Liver (tissue), 9 donors: ENCODE data around the gene OTOG. TPM values are rescaled to one million over a fixed set of nuclear protein-coding genes. Genes with fewer than 3 reads are reported as not detected.

ENCODE experiments used
- DNase-seq: peaks from one replicate; pipeline ENCODE4 v3.0.0-alpha.2; 2017; ENCODE audit warnings: low spot score
- H3K27ac ChIP-seq, 2 donors: one replicate each; pipeline ENCODE4 v1.7.0; 2013; ENCODE audit warnings: inconsistent platforms in 2 of 2, low read length in 2 of 2, control low read depth in 1 of 2, low read depth in 1 of 2, mild to moderate bottlenecking in 1 of 2
- H3K27me3 ChIP-seq, 4 donors: one replicate each; pipeline versions ENCODE4 v1.6.1 to v1.7.0; 2013; ENCODE audit warnings: low read length in 3 of 4, inconsistent platforms in 1 of 4, mild to moderate bottlenecking in 1 of 4, moderate library complexity in 1 of 4; ENCODE audit not compliant: control insufficient read depth in 4 of 4, insufficient read depth in 4 of 4
- H3K36me3 ChIP-seq, 4 donors: one replicate each; pipeline versions ENCODE4 v1.6.1 to v1.7.0; 2013; ENCODE audit warnings: low read length in 3 of 4, mild to moderate bottlenecking in 3 of 4, low read depth in 1 of 4, moderate library complexity in 1 of 4; ENCODE audit not compliant: control insufficient read depth in 4 of 4, insufficient read depth in 3 of 4
- H3K4me1 ChIP-seq, 4 donors: one replicate each; pipeline versions ENCODE4 v1.6.1 to v1.7.0; 2013; ENCODE audit warnings: low read length in 3 of 4, mild to moderate bottlenecking in 3 of 4, moderate library complexity in 1 of 4; ENCODE audit not compliant: control insufficient read depth in 4 of 4, insufficient read depth in 4 of 4
- H3K4me3 ChIP-seq, 3 donors: one replicate each; pipeline versions ENCODE4 v1.6.1 to v1.7.0; 2013; ENCODE audit warnings: low read length in 3 of 3, control low read depth in 1 of 3, low read depth in 1 of 3, mild to moderate bottlenecking in 1 of 3
- H3K9ac ChIP-seq, 2 donors: one replicate each; pipeline ENCODE4 v1.7.0; 2013; ENCODE audit warnings: low read length in 2 of 2, mild to moderate bottlenecking in 2 of 2, moderate library complexity in 2 of 2, control low read depth in 1 of 2, low read depth in 1 of 2
- H3K9me3 ChIP-seq, 4 donors: one replicate each; pipeline versions ENCODE4 v1.6.1 to v1.7.0; 2013; ENCODE audit warnings: low read length in 3 of 4; ENCODE audit not compliant: control insufficient read depth in 4 of 4
- EGR1 ChIP-seq, 2 donors: IDR thresholded peaks; 2 replicates each; pipeline ENCODE4 v1.6.1; 2016 to 2018; ENCODE audit warnings: antibody characterized with exemption in 2 of 2, low read depth in 2 of 2
- FOXA1 ChIP-seq: IDR thresholded peaks from 2 replicates; pipeline ENCODE4 v1.6.1; 2016; ENCODE audit warnings: antibody characterized with exemption
- FOXA2 ChIP-seq: IDR thresholded peaks from 2 replicates; pipeline ENCODE4 v1.6.1; 2016; ENCODE audit warnings: antibody characterized with exemption
- GABPA ChIP-seq, 2 donors: IDR thresholded peaks in 1 of 2; conservative IDR thresholded peaks in 1 of 2; 2 replicates each; pipeline ENCODE4 v1.6.1; 2016; ENCODE audit warnings: antibody characterized with exemption in 2 of 2, mild to moderate bottlenecking in 1 of 2, moderate library complexity in 1 of 2
- HNF4A ChIP-seq, 2 donors: conservative IDR thresholded peaks; 2 replicates each; pipeline ENCODE4 v1.6.1; 2016; ENCODE audit warnings: antibody characterized with exemption in 2 of 2, mild to moderate bottlenecking in 2 of 2
- HNF4G ChIP-seq: IDR thresholded peaks from 2 replicates; pipeline ENCODE4 v1.6.1; 2016; ENCODE audit warnings: antibody characterized with exemption
- JUND ChIP-seq, 2 donors: IDR thresholded peaks; 2 replicates each; pipeline ENCODE4 v1.6.1; 2016; ENCODE audit warnings: antibody characterized with exemption in 2 of 2
- NR2F2 ChIP-seq: IDR thresholded peaks from 2 replicates; pipeline ENCODE4 v1.6.1; 2016; ENCODE audit warnings: antibody characterized with exemption
- RAD21 ChIP-seq, 2 donors: IDR thresholded peaks; 2 replicates each; pipeline ENCODE4 v1.6.1; 2016; ENCODE audit warnings: antibody characterized with exemption in 2 of 2, mild to moderate bottlenecking in 2 of 2
- REST ChIP-seq: IDR thresholded peaks from 2 replicates; pipeline ENCODE4 v1.6.1; 2016; ENCODE audit warnings: antibody characterized with exemption, mild to moderate bottlenecking
- RXRA ChIP-seq, 2 donors: IDR thresholded peaks; 2 replicates each; pipeline ENCODE4 v1.6.1; 2017 to 2018; ENCODE audit warnings: antibody characterized with exemption in 2 of 2, mild to moderate bottlenecking in 1 of 2
- SP1 ChIP-seq: IDR thresholded peaks from 2 replicates; pipeline ENCODE4 v1.6.1; 2018; ENCODE audit warnings: antibody characterized with exemption, mild to moderate bottlenecking
- TAF1 ChIP-seq: conservative IDR thresholded peaks from 2 replicates; pipeline ENCODE4 v1.6.1; 2016; ENCODE audit warnings: antibody characterized with exemption, mild to moderate bottlenecking
- YY1 ChIP-seq: IDR thresholded peaks from 2 replicates; pipeline ENCODE4 v1.6.1; 2016; ENCODE audit warnings: antibody characterized with exemption, mild to moderate bottlenecking
- WGBS: extraction: QIAGEN DNeasy Blood & Tissue Kit; methylation state at CpG from one replicate; pipeline ENCODE4 v1.1.7; 2013; 5-methylcytosine and 5-hydroxymethylcytosine counted together
- polyA plus RNA-seq, 2 donors: library from polyadenylated mRNA; stranded (reverse) in 1 of 2; unstranded in 1 of 2; fragments of 200-250 nt in 1 of 2; fragments of >200 nt in 1 of 2; fragmentation: Nextera tagmentation in 1 of 2; extraction: Ambion mirVana in 1 of 2; gene quantifications; one replicate each; pipeline versions ENCODE4 v1.2.1 to v1.2.3, GENCODE V29; 2013 to 2015
- total RNA-seq, 2 donors: library from RNA; depleted of rRNA; stranded (reverse); fragments of >200 nt; gene quantifications; one replicate each; pipeline ENCODE4 v1.2.3, GENCODE V29; 2014
- TF ChIP-seq, protein P1 (sequence below): IDR thresholded peaks from 2 replicates; pipeline ENCODE4 v1.6.1; 2016; ENCODE audit warnings: antibody characterized with exemption
- TF ChIP-seq, protein P2 (sequence below): IDR thresholded peaks from 2 replicates; pipeline ENCODE4 v1.6.1; 2016; ENCODE audit warnings: antibody characterized with exemption
- TF ChIP-seq, protein P3 (sequence below): fragments of 150-350 bp; IDR thresholded peaks from 2 replicates; pipeline ENCODE4 v1.5.1; 2017; ENCODE audit warnings: improper control_type of control experiment, low read depth, low read length; ENCODE audit not compliant: missing input control
- TF ChIP-seq, protein P4 (sequence below): IDR thresholded peaks from 2 replicates; pipeline ENCODE4 v1.6.1; 2016; ENCODE audit warnings: antibody characterized with exemption
- donor health status: healthy.
- donor health status: healthy.
- donor health status: healthy.
- donor health status: healthy.
- donor health status: healthy.

Gene OTOG
- total and polyA plus RNA-seq, 4 donors, result not detected

DNA sequence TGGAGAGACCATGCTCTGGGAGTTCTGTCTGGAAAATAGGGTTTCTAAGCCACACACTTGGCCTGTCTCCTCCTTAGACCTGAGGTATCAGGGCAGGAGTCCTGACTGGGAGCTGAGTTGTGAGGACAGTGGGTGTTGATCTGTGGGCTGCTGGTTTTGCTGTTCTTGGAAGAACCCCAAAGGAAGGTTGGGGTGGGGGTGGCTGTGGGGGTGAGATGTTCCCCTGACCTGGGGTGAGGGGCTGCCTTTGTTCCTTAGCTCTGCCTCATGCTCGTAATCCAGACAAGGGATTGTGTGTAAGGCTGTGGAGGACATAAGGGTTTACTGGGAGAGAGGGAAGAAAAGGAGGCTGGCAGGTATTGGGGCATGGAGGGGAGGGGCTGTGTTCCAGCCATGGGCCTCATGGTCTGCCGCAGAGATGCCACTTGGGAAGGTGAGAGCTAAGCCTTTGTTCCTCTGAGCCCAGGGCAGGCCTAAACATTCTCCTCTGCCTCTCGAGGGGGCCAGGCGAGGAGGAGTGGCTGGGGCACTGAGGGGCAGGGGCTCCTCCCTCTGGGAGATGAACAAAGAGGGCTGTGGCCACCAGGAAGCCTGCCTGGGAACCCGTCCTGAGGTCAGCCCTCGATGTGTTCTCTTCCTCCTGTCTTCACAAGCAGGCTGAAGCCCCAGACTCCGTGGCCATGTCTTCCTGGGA lies 4.4 kb downstream of the OTOG start:
- Histone ChIP-seq H3K9me3 (no peaks in the 10 kb centered on the region), H3K9ac (no peak overlapping the region), H3K36me3 (no peaks in the 10 kb centered on the region), H3K27me3 (no peaks in the 10 kb centered on the region), H3K4me3 (no peak overlapping the region), H3K27ac (no peak overlapping the region), H3K4me1 (no peaks in the 10 kb centered on the region)
- TF ChIP-seq, protein P1, sequence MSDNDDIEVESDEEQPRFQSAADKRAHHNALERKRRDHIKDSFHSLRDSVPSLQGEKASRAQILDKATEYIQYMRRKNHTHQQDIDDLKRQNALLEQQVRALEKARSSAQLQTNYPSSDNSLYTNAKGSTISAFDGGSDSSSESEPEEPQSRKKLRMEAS, result no peak
- TF ChIP-seq JUND (IDR thresholded peaks at IDR 0.05), result no peak
- TF ChIP-seq, protein P2, sequence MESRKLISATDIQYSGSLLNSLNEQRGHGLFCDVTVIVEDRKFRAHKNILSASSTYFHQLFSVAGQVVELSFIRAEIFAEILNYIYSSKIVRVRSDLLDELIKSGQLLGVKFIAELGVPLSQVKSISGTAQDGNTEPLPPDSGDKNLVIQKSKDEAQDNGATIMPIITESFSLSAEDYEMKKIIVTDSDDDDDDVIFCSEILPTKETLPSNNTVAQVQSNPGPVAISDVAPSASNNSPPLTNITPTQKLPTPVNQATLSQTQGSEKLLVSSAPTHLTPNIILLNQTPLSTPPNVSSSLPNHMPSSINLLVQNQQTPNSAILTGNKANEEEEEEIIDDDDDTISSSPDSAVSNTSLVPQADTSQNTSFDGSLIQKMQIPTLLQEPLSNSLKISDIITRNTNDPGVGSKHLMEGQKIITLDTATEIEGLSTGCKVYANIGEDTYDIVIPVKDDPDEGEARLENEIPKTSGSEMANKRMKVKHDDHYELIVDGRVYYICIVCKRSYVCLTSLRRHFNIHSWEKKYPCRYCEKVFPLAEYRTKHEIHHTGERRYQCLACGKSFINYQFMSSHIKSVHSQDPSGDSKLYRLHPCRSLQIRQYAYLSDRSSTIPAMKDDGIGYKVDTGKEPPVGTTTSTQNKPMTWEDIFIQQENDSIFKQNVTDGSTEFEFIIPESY, result no peak
- no peak for TF ChIP-seq FOXA1
- TF ChIP-seq REST, result no peak
- TF ChIP-seq SP1, result no peak
- TF ChIP-seq YY1, result no peak
- TF ChIP-seq RXRA (IDR thresholded peaks at IDR 0.05), result no peak
- no peak for TF ChIP-seq TAF1
- TF ChIP-seq, protein P3, sequence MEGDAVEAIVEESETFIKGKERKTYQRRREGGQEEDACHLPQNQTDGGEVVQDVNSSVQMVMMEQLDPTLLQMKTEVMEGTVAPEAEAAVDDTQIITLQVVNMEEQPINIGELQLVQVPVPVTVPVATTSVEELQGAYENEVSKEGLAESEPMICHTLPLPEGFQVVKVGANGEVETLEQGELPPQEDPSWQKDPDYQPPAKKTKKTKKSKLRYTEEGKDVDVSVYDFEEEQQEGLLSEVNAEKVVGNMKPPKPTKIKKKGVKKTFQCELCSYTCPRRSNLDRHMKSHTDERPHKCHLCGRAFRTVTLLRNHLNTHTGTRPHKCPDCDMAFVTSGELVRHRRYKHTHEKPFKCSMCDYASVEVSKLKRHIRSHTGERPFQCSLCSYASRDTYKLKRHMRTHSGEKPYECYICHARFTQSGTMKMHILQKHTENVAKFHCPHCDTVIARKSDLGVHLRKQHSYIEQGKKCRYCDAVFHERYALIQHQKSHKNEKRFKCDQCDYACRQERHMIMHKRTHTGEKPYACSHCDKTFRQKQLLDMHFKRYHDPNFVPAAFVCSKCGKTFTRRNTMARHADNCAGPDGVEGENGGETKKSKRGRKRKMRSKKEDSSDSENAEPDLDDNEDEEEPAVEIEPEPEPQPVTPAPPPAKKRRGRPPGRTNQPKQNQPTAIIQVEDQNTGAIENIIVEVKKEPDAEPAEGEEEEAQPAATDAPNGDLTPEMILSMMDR, result no peak
- TF ChIP-seq GABPA (IDR thresholded peaks at IDR 0.05 in 1 of 2, conservative IDR thresholded peaks at IDR 0.05 in 1 of 2), result no peak
- TF ChIP-seq EGR1 (IDR thresholded peaks at IDR 0.05; ENCODE audit: low read depth in 2 of 2), result no peak
- TF ChIP-seq, protein P4, sequence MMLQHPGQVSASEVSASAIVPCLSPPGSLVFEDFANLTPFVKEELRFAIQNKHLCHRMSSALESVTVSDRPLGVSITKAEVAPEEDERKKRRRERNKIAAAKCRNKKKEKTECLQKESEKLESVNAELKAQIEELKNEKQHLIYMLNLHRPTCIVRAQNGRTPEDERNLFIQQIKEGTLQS, result no peak
- TF ChIP-seq HNF4A (conservative IDR thresholded peaks at IDR 0.05), result no peak
- no peak for TF ChIP-seq NR2F2
- TF ChIP-seq RAD21 (IDR thresholded peaks at IDR 0.05), result no peak
- TF ChIP-seq HNF4G, result no peak
- TF ChIP-seq FOXA2, result no peak
- no peak for DNase-seq
- WGBS, result 63% methylated on average over 7 of the region's 7 CpGs
